Esophagus muscularis mucosa (tissue), 4 donors: ENCODE data around the gene DYTN. TPM values are rescaled to one million over a fixed set of nuclear protein-coding genes. Genes with fewer than 3 reads are reported as not detected.

Experiments
- DNase-seq: peaks from one replicate; pipeline ENCODE4 v3.0.0-alpha.2; 2017; ENCODE audit errors: extremely low spot score
- H3K27ac ChIP-seq, 4 donors: fragments of 200-600 bp; sonication (generic); replicated peaks in 1 of 4; 1 replicate in 3 of 4; 2 replicates in 1 of 4; pipeline ENCODE4 v1.5.1; 2016 to 2019; ENCODE audit warnings: mild to moderate bottlenecking in 1 of 4
- H3K27me3 ChIP-seq, 4 donors: fragments of 200-600 bp; sonication (generic); one replicate each; pipeline versions ENCODE4 v1.5.1 to v1.6.0; 2016 to 2019
- H3K36me3 ChIP-seq, 4 donors: fragments of 200-600 bp; sonication (generic); one replicate each; pipeline ENCODE4 v1.5.1; 2016 to 2019
- H3K4me1 ChIP-seq, 4 donors: fragments of 200-600 bp; sonication (generic); one replicate each; pipeline ENCODE4 v1.5.1; 2016 to 2019
- H3K4me3 ChIP-seq, 4 donors: fragments of 200-600 bp; sonication (generic); 1 replicate in 2 of 4; 2 replicates in 2 of 4; pipeline ENCODE4 v1.5.1; 2016 to 2019; ENCODE audit warnings: mild to moderate bottlenecking in 4 of 4, moderate library complexity in 1 of 4
- H3K9me3 ChIP-seq, 4 donors: fragments of 200-600 bp; sonication (generic); 1 replicate in 3 of 4; 2 replicates in 1 of 4; pipeline ENCODE4 v1.5.1; 2016 to 2019
- EP300 ChIP-seq: sonication (generic); formaldehyde crosslinking; IDR thresholded peaks from one replicate; pipeline ENCODE4 v1.6.1; 2017; ENCODE audit warnings: antibody characterized with exemption
- POLR2A ChIP-seq: fragments of 450-650 bp; IDR thresholded peaks from one replicate; pipeline ENCODE4 v1.6.1; 2017; ENCODE audit warnings: antibody characterized with exemption, moderate library complexity, mild to moderate bottlenecking, low read depth
- POLR2AphosphoS5 ChIP-seq, 2 donors: sonication (generic); formaldehyde crosslinking; IDR thresholded peaks; one replicate each; pipeline ENCODE4 v1.6.1; 2017; ENCODE audit warnings: antibody characterized with exemption in 2 of 2
- WGBS: methylation state at CpG from one replicate; pipeline ENCODE4 v1.1.5; 2018; 5-methylcytosine and 5-hydroxymethylcytosine counted together
- intact Hi-C: fragments of 100-400 bp; cut with DNase I; formaldehyde crosslinking; loops from one replicate; pipeline ENCODE4 v1.15.1; 2023
- total RNA-seq, 4 donors: library from RNA; depleted of rRNA; stranded (reverse); fragments of >200 nt; gene quantifications; one replicate each; pipeline versions ENCODE4 v1.1.0 to v1.2.1, GENCODE V29; 2016
- TF ChIP-seq, protein P1 (sequence below), 3 experiments: fragments of 200-600 bp in 2 of 3; fragments of 450-650 bp in 1 of 3; sonication (generic) in 2 of 3; IDR thresholded peaks; one replicate each; pipeline ENCODE4 v1.5.1; 2017 to 2019; ENCODE audit warnings: antibody characterized with exemption in 3 of 3, mild to moderate bottlenecking in 2 of 3, moderate library complexity in 1 of 3

Gene DYTN
- total RNA-seq, 4 donors from 2014 or later = not detected

DNA sequence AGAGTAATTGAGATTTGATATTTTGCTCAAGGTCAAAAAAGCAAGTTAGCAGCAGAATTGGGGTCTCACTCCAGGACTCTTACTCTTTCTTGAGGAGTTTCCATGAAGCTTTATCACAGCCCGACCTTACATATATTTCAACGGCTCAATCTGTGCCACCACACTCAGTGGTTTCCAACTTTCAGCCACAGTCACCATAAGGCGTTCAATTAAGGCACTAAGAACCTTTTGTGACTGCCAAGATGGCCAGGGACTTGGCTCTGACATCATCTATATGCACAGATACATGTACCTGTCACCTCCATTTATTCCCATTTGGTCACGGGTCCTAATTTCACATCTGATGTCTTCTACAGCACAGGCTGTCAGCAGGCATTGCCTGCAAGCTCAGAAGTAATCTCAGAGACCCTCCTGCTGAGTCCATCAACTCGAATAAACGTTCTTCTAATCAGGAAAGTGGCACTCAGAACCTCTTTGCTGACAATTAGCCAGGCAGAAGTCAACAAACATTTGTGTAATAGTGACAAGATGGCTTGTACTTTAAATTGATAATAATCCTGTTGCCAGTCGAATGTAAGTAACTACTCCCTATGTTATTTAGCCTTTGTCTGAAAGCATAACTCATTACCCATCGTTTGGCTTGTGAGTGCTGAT lies 16.1 kb downstream of the DYTN start:
- Histone ChIP-seq H3K4me1 (no peaks in the 10 kb centered on the region), H3K27me3 (peaks cover 0 to 6% (median 0%) of the 10 kb centered on the region in 4 donors), H3K36me3 (no peaks in the 10 kb centered on the region), H3K4me3 (no peak overlapping the region), H3K9me3 (no peaks in the 10 kb centered on the region), H3K27ac (no peak overlapping the region)
- no peak for DNase-seq
- 59% methylated on average over 8 of the region's 8 CpGs for WGBS
- TF ChIP-seq EP300 = no peak
- TF ChIP-seq, protein P1, sequence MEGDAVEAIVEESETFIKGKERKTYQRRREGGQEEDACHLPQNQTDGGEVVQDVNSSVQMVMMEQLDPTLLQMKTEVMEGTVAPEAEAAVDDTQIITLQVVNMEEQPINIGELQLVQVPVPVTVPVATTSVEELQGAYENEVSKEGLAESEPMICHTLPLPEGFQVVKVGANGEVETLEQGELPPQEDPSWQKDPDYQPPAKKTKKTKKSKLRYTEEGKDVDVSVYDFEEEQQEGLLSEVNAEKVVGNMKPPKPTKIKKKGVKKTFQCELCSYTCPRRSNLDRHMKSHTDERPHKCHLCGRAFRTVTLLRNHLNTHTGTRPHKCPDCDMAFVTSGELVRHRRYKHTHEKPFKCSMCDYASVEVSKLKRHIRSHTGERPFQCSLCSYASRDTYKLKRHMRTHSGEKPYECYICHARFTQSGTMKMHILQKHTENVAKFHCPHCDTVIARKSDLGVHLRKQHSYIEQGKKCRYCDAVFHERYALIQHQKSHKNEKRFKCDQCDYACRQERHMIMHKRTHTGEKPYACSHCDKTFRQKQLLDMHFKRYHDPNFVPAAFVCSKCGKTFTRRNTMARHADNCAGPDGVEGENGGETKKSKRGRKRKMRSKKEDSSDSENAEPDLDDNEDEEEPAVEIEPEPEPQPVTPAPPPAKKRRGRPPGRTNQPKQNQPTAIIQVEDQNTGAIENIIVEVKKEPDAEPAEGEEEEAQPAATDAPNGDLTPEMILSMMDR (IDR thresholded peaks at IDR 0.05) = no peak
- TF ChIP-seq POLR2A = no peak
- no peak for TF ChIP-seq POLR2AphosphoS5 (IDR thresholded peaks at IDR 0.05)
- intact Hi-C loops = no loop called here

DNA sequence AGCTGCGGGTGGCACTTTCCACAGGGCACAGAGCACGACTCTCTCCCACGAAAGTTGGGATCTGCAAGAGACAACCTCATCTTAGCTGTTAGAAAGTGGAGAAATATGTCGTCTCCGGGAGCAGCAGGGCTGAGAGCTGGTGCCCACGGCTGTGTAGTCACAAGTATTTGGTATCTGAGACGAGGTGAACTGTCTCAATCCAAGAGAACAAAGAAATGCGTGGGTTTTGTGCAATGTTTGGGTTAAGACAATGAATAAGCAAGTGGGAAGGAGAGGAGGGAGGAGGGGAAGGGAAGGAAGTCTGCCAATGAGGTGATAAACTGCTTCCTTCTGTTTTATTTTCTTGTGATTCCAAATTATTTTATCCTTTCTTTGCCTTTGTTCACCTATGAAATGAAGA lies 18.0 kb downstream of the DYTN start:
- peaks cover 0 to 6% (median 0%) of the 10 kb centered on the region in 4 donors for H3K27me3 ChIP-seq
- no peak overlapping the region for H3K4me3 ChIP-seq
- intact Hi-C loops = no loop called here
- WGBS = 51% methylated on average over 8 of the region's 8 CpGs
- no peak for DNase-seq
- H3K27ac ChIP-seq = no peak overlapping the region
- no peaks in the 10 kb centered on the region for H3K9me3 ChIP-seq
- H3K4me1 ChIP-seq = no peaks in the 10 kb centered on the region
- H3K36me3 ChIP-seq = no peaks in the 10 kb centered on the region
- TF ChIP-seq POLR2A = no peak
- no peak for TF ChIP-seq POLR2AphosphoS5 (IDR thresholded peaks at IDR 0.05)
- TF ChIP-seq, protein P1 (IDR thresholded peaks at IDR 0.05) = no peak

- peaks cover 0 to 6% (median 0%) of the 10 kb centered on the region in 4 donors for H3K27me3 ChIP-seq
- DNase-seq = no peak
- H3K36me3 ChIP-seq = no peaks in the 10 kb centered on the region
- H3K27ac ChIP-seq = no peak overlapping the region
- 90% methylated on average over 3 of the region's 3 CpGs for WGBS
- no peaks in the 10 kb centered on the region for H3K9me3 ChIP-seq
- no peaks in the 10 kb centered on the region for H3K4me1 ChIP-seq
- intact Hi-C loops = loop anchor here (5.0 to 10.0 kb wide), 2 partner anchors 66 to 83 kb away; partner anchors contain the start of genes FASTKD2 and MDH1B
- TF ChIP-seq POLR2AphosphoS5 (IDR thresholded peaks at IDR 0.05) = no peak
- TF ChIP-seq EP300 = no peak
- TF ChIP-seq, protein P1 (IDR thresholded peaks at IDR 0.05) = no peak
- no peak for TF ChIP-seq POLR2A
- H3K4me3 ChIP-seq = no peak overlapping the region
Observed at GRCh38 chr2:206698811-206699210, 19.4 kb downstream of the DYTN start.

DNA sequence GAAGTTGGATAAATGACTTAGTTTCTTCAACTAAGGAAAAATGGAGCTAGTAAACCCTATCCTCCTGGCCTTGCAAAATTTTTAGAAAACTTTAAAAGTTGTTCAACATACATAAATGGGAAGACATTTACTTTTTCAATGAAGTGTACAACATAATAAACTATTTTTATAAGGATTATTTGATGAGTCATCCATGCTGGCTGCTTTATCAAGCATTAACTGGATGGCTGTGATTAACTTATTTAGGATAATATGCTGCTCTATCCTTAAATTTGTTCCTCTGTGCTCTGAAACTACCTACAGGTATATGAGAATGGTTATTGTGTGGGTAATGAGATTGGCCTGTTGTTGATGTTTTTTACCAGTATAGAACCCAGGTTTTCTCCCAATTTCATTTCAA lies 21.3 kb downstream of the DYTN start:
- Histone ChIP-seq H3K4me3 (no peak overlapping the region), H3K27ac (no peak overlapping the region), H3K27me3 (no peaks in the 10 kb centered on the region), H3K9me3 (no peaks in the 10 kb centered on the region), H3K4me1 (no peaks in the 10 kb centered on the region), H3K36me3 (no peaks in the 10 kb centered on the region)
- TF ChIP-seq EP300 (no peak), POLR2A (no peak), POLR2AphosphoS5 (IDR thresholded peaks at IDR 0.05) (no peak)
- TF ChIP-seq, protein P1 (IDR thresholded peaks at IDR 0.05) = no peak
- no peak for DNase-seq
- intact Hi-C loops = loop anchor here (5.0 to 10.0 kb wide), 2 partner anchors 68 to 85 kb away; partner anchors contain the start of genes FASTKD2 and MDH1B
